NT2/D1 (cell line): Measurements from ENCODE around the gene IGSF8.

ENCODE experiments used
- SUZ12 ChIP-seq: IDR thresholded peaks from 2 replicates; pipeline ENCODE4 v1.6.1; 2011; ENCODE audit not compliant: insufficient read length, insufficient read depth; ENCODE audit errors: extremely low read depth
- YY1 ChIP-seq: IDR thresholded peaks from 2 replicates; pipeline ENCODE4 v1.6.1; 2011; ENCODE audit not compliant: insufficient read length, insufficient read depth
- ZNF274 ChIP-seq: IDR thresholded peaks from 2 replicates; pipeline ENCODE4 v1.6.1; 2011; ENCODE audit warnings: mild to moderate bottlenecking, low read depth, low read length

- TF ChIP-seq ZNF274, result no peak
- no peak for TF ChIP-seq YY1
- no peak for TF ChIP-seq SUZ12
These were observed 31.5 kb upstream of the IGSF8 start for GRCh38 chr1:160129966-160130365.
